ENCODE results near the gene SLC14A1.
A peak's percentile ranks its signal among the peaks of the same experiment; 100 is the strongest.

Gene SLC14A1

GRCh38 chr18:45787346-45787745, 63.4 kb downstream of the SLC14A1 start:
- no peak for ATAC-seq (ENCODE audit: low read depth)

GRCh38 chr18:45788861-45789260, 64.9 kb downstream of the SLC14A1 start:
- H3K27ac ChIP-seq (ENCODE audit: poor library complexity, severe bottlenecking): no peak overlapping the region

More at GRCh38 chr18:45787346-45787745, 63.4 kb downstream of the SLC14A1 start:
- Histone ChIP-seq H3K27ac (ENCODE audit: poor library complexity, severe bottlenecking) (no peak overlapping the region), H3K36me3 (ENCODE audit: low read depth) (no peaks in the 10 kb centered on the region), H3K27me3 (ENCODE audit: insufficient read depth, poor library complexity, severe bottlenecking) (no peaks in the 10 kb centered on the region), H3K4me1 (ENCODE audit: insufficient read depth, poor library complexity, severe bottlenecking) (peaks cover 20% of the 10 kb centered on the region), H3K9me3 (ENCODE audit: severe bottlenecking) (no peaks in the 10 kb centered on the region), H3K4me3 (ENCODE audit: severe bottlenecking) (no peak overlapping the region)
- no peak for TF ChIP-seq CTCF (IDR thresholded peaks at IDR 0.05; ENCODE audit: poor library complexity, severe bottlenecking)
- no peak for DNase-seq (ENCODE audit: low spot score)

GRCh38 chr18:45792506-45793263, 68.7 kb downstream of the SLC14A1 start:
- H3K4me3 ChIP-seq (ENCODE audit: severe bottlenecking): no peak overlapping the region
- ATAC-seq (ENCODE audit: low read depth): peak; percentile 46; the same call in 2 of the 3 replicates
- TF ChIP-seq CTCF (IDR thresholded peaks at IDR 0.05; ENCODE audit: poor library complexity, severe bottlenecking): no peak
- no peaks in the 10 kb centered on the region for H3K36me3 ChIP-seq (ENCODE audit: low read depth)
- H3K4me1 ChIP-seq (ENCODE audit: insufficient read depth, poor library complexity, severe bottlenecking): peaks cover 16% of the 10 kb centered on the region
- no peak for DNase-seq (ENCODE audit: low spot score)
- peak overlapping the region; percentile 94 for H3K27ac ChIP-seq (ENCODE audit: poor library complexity, severe bottlenecking)
- H3K9me3 ChIP-seq (ENCODE audit: severe bottlenecking): no peaks in the 10 kb centered on the region
- H3K27me3 ChIP-seq (ENCODE audit: insufficient read depth, poor library complexity, severe bottlenecking): no peaks in the 10 kb centered on the region

More at GRCh38 chr18:45788861-45789260, 64.9 kb downstream of the SLC14A1 start:
- Histone ChIP-seq H3K9me3 (ENCODE audit: severe bottlenecking) (no peaks in the 10 kb centered on the region), H3K4me3 (ENCODE audit: severe bottlenecking) (no peak overlapping the region), H3K4me1 (ENCODE audit: insufficient read depth, poor library complexity, severe bottlenecking) (peaks cover 25% of the 10 kb centered on the region), H3K27me3 (ENCODE audit: insufficient read depth, poor library complexity, severe bottlenecking) (no peaks in the 10 kb centered on the region), H3K36me3 (ENCODE audit: low read depth) (no peaks in the 10 kb centered on the region)
- no peak for TF ChIP-seq CTCF (IDR thresholded peaks at IDR 0.05; ENCODE audit: poor library complexity, severe bottlenecking)
- ATAC-seq (ENCODE audit: low read depth): no peak
- no peak for DNase-seq (ENCODE audit: low spot score)

- ATAC-seq (ENCODE audit: low read depth) (peak; percentile 98), DNase-seq (ENCODE audit: low spot score) (peak; percentile 92)
- TF ChIP-seq CTCF (IDR thresholded peaks at IDR 0.05; ENCODE audit: poor library complexity, severe bottlenecking): no peak
- Histone ChIP-seq H3K9me3 (ENCODE audit: severe bottlenecking) (no peaks in the 10 kb centered on the region), H3K27ac (ENCODE audit: poor library complexity, severe bottlenecking) (peak overlapping the region; percentile 94), H3K36me3 (ENCODE audit: low read depth) (no peaks in the 10 kb centered on the region), H3K4me3 (ENCODE audit: severe bottlenecking) (no peak overlapping the region), H3K4me1 (ENCODE audit: insufficient read depth, poor library complexity, severe bottlenecking) (peaks cover 16% of the 10 kb centered on the region), H3K27me3 (ENCODE audit: insufficient read depth, poor library complexity, severe bottlenecking) (no peaks in the 10 kb centered on the region)
Observed at GRCh38 chr18:45793264-45793965, 69.4 kb downstream of the SLC14A1 start.

Data from RWPE2 (cell line).